ENCODE data around the gene WIPF1.

The WIPF1 gene

DNA sequence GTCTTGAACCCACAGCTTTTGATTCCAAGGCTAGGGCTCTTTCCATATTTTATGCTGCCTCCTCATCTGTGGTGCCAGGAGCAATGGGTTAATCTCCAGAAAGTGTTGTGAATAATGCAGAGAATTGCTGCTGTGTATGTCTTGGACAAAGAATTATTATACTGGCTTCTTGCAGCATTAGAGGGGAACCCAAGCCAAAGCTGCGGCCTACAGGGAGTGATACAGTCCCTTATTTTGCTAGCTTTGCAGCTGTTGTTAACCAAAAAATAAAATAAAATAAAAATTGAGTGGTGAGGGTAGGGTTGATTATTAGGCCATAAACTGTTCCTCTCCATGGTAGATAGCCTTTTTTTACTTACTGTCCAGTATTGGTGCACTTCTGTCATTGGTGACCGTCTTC lies 16.7 kb downstream of the WIPF1 start:
- TF ChIP-seq ZFX (IDR thresholded peaks at IDR 0.05) = no peak
- TF ChIP-seq CTCF (conservative IDR thresholded peaks at IDR 0.05) = no peak
- H3K27ac ChIP-seq = no peak overlapping the region

DNA sequence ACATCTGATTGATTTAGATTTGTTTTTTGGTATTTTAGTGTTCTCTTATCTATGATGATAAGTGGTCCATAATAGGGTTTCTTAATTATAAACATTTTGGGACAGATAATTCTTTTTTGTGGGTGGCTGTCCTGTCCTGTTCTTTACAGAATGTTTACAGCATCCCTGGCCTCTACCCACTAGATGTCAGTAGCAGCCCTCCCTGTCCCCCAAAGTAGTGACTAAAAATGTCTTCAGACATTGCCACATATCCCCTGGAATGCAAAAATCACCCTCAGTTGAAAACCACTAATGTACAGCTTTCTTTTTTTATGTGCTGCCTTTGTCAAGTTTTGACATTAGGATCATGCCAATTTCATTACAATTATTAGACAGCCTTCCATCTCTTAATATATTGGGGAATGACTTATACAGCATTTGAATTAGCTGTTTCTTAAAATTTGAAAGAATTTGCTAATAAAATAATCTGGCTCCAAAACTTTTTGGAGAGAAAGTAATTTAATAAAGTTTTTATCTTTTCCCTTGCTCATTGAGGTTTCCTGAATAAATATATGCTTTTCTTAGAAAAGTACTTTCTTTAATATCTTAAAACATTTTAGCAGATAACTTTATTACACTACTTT lies 19.5 kb downstream of the WIPF1 start:
- H3K27ac ChIP-seq = no peak overlapping the region
- peak; percentile 31 for TF ChIP-seq CTCF (conservative IDR thresholded peaks at IDR 0.05)
- TF ChIP-seq ZFX (IDR thresholded peaks at IDR 0.05) = no peak

DNA sequence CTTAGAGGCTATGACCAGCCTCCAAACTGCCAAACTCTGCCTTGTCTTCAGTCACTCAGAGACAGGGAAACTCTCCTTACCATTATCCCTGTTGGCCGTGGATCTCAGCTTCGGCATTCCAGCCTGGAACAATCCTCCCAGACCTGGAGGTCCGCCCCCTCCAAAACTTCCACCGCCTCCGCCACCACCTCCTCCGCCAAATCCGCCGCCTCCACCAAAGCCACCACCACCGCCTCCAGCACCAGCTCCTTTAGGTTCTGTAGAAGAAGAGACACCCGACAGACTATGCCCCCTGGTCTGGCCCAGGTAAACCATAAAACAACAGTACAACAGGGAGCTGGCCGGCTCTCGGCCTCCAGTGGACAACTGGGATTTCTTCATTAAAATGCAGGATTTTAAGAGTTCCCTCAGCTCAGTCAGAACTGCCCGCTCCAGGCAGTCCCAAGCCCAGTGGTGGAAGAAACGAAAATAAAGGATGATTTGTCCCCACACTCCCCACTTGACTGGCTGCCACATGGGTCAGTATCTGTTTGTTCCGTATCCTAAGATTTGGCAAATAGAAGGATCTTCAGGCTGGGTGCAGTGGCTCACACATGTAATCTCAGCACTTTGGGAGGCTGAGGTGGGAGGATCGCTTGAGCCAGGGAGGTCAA lies 22.4 kb downstream of the WIPF1 start:
- no peak for TF ChIP-seq CTCF (conservative IDR thresholded peaks at IDR 0.05)
- TF ChIP-seq ZFX (IDR thresholded peaks at IDR 0.05) = no peak
- H3K27ac ChIP-seq = no peak overlapping the region

DNA sequence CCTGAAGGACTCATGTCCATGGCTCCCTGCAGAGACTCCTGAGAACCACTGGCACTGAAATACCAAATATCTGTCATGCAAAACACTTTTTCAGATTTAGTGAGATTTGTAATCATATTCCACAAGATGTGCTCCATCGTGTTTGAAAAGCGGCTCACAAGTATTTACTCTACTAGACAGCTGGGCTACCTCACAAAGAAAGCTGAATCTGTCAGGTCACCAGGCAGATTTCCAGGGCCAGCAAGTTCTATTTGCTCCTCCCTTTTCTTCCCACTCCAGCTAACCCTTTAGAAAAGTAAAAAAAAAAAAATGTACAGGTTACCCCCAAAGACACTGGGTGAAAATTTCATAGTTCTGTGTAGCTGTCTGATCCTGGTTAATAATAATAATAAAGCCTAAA lies 22.9 kb downstream of the WIPF1 start:
- TF ChIP-seq ZFX (IDR thresholded peaks at IDR 0.05) (no peak), CTCF (conservative IDR thresholded peaks at IDR 0.05) (no peak)
- no peak overlapping the region for H3K27ac ChIP-seq

DNA sequence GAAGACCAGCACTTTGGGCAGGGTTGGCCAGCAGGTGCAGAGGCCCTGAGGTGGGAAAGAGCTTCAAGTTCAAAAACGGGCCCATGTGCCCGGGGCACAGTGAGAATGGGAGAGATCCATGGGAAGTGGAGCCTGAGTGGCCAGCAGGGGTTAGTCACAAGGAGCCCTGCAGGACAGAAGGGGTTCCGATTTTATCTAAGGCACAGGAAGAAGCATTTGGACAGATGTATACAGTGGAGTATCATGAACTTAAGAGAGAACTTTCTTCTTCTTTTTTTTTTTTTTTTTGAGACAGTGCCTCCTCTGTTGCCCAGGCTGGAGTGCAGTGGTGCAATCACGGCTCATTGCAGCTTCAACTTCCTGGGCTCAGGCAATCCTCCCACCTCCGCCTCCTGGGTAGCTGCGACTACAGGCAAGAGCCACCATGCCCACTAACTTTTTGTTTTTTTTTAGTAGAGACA lies 24.0 kb downstream of the WIPF1 start:
- H3K27ac ChIP-seq = no peak overlapping the region
- TF ChIP-seq CTCF (conservative IDR thresholded peaks at IDR 0.05) (no peak), ZFX (IDR thresholded peaks at IDR 0.05) (no peak)

DNA sequence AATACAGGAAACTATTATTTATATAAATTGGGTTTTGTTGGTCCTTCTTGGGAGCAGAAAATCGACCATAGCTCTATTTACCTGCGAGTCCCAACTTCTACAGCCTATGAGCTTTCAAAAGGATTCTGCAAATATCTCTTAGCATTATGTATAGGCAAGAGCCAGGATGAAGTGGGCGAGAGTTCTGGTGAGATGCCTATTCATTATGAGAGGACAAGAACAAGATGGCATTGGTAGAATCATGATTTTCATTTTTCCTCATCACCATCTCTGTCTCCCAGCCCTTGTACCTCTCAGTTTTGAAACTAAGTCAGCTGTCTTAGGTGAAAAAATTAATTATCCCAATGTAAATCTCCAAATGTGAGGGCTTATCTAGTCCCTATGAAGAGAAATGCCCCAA lies 25.0 kb downstream of the WIPF1 start:
- no peak overlapping the region for H3K27ac ChIP-seq
- TF ChIP-seq ZFX (IDR thresholded peaks at IDR 0.05) (no peak), CTCF (conservative IDR thresholded peaks at IDR 0.05) (no peak)

GRCh38 chr2:174571669-174572323 lies 25.8 kb downstream of the WIPF1 start:
- H3K27ac ChIP-seq = no peak overlapping the region
- TF ChIP-seq ZFX (IDR thresholded peaks at IDR 0.05) (no peak), CTCF (conservative IDR thresholded peaks at IDR 0.05) (no peak)

All from C4-2B (cell line).